Right cardiac atrium (tissue), 5 donors: Measurements from ENCODE around the gene SURF4. TPM values are rescaled to one million over a fixed set of nuclear protein-coding genes. Genes with fewer than 3 reads are reported as not detected.
A peak's percentile ranks its signal among the peaks of the same experiment; 100 is the strongest.
"Not testable (repeated sequence)": the region's sequence is repeated elsewhere in the genome, so short reads cannot be mapped to it uniquely, and the experiment has no call there.

Source experiments
- ATAC-seq, 2 donors: fragments of 200-7000 bp; cut with Tn5 transposase; one replicate each; pipeline versions ENCODE4 v1.8.0 to v1.9.1; 2020; ENCODE audit warnings: moderate library complexity in 2 of 2, mild to moderate bottlenecking in 1 of 2
- DNase-seq, 3 donors: peaks; one replicate each; pipeline ENCODE4 v3.0.0-alpha.2; 2020
- H3K27ac ChIP-seq: one replicate; pipeline ENCODE4 v1.5.1; 2013; ENCODE audit warnings: mild to moderate bottlenecking, low read length, control low read depth, moderate library complexity
- H3K27me3 ChIP-seq: one replicate; pipeline ENCODE4 v1.6.1; 2013; ENCODE audit not compliant: control insufficient read depth, insufficient read depth
- H3K4me1 ChIP-seq: one replicate; pipeline ENCODE4 v1.6.1; 2013; ENCODE audit warnings: low read length; ENCODE audit not compliant: control insufficient read depth, insufficient read depth
- H3K4me3 ChIP-seq: one replicate; pipeline ENCODE4 v1.5.1; 2013; ENCODE audit warnings: low read length, control low read depth
- H3K9me3 ChIP-seq: one replicate; pipeline ENCODE4 v1.6.1; 2013; ENCODE audit warnings: low read length; ENCODE audit not compliant: control insufficient read depth
- WGBS: extraction: QIAGEN DNeasy Blood & Tissue Kit; methylation state at CpG from one replicate; pipeline ENCODE4 v1.1.7; 2013; 5-methylcytosine and 5-hydroxymethylcytosine counted together
- intact Hi-C, 4 donors: fragments of 100-400 bp; cut with DNase I; formaldehyde crosslinking; loops; one replicate each; pipeline versions ENCODE4 v1.11.0 to v1.14.0; 2022 to 2023
- polyA plus RNA-seq: library from polyadenylated mRNA; stranded (reverse); fragments of 200-250 nt; gene quantifications from one replicate; pipeline ENCODE4 v1.2.3, GENCODE V29; 2013
- total RNA-seq, 4 donors: library from RNA; stranded (reverse); fragmentation: NEBNext Ultra II Directional; extraction: Animal tissue kit (Norgen Biotek cat#: 25700); gene quantifications; one replicate each; pipeline ENCODE4 v1.2.1, GENCODE V29; 2021
- donor health status: healthy with polysubstance abuse.
- donor health status: DM: no; HTN: yes; CAD: no.
- donor health status: DM: no; HTN: no; CAD: no.
- donor health status: DM: no; HTN: yes; CAD: no; lungs with severe emphysema.
- donor health status: DM: yes; HTN: yes; CAD: no.

SURF4 gene
- total and polyA plus RNA-seq, 5 donors: 67.2 to 129 (median 90.4) TPM

- no peak for DNase-seq
- Histone ChIP-seq H3K4me1 (no peaks in the 10 kb centered on the region), H3K27ac (no peak overlapping the region), H3K27me3 (no peaks in the 10 kb centered on the region), H3K9me3 (no peaks in the 10 kb centered on the region), H3K4me3 (no peak overlapping the region)
- no peak for ATAC-seq
- WGBS: 85% methylated on average over 6 of the region's 6 CpGs
- intact Hi-C loops: no loop called here
These were observed 21.5 kb upstream of the SURF4 start for GRCh38 chr9:133397370-133397769.

GRCh38 chr9:133396952-133397351 is 21.1 kb upstream of the SURF4 start:
- DNase-seq (no peak), ATAC-seq (no peak)
- H3K9me3 ChIP-seq: no peaks in the 10 kb centered on the region
- no peaks in the 10 kb centered on the region for H3K4me1 ChIP-seq
- H3K27me3 ChIP-seq: no peaks in the 10 kb centered on the region
- intact Hi-C loops: no loop called here
- H3K27ac ChIP-seq: no peak overlapping the region
- H3K4me3 ChIP-seq: no peak overlapping the region
- WGBS: 27% methylated on average over 14 of the region's 14 CpGs

GRCh38 chr9:133394687-133395271 is 18.9 kb upstream of the SURF4 start:
- ATAC-seq (no peak), DNase-seq (no peak)
- H3K27me3 ChIP-seq: no peaks in the 10 kb centered on the region
- H3K4me3 ChIP-seq: no peak overlapping the region
- no peak overlapping the region for H3K27ac ChIP-seq
- intact Hi-C loops: no loop called here
- WGBS: 41% methylated on average over 8 of the region's 8 CpGs
- H3K4me1 ChIP-seq: no peaks in the 10 kb centered on the region
- H3K9me3 ChIP-seq: no peaks in the 10 kb centered on the region

GRCh38 chr9:133393399-133393798 is 17.5 kb upstream of the SURF4 start:
- H3K27me3 ChIP-seq: no peaks in the 10 kb centered on the region
- H3K27ac ChIP-seq: no peak overlapping the region
- H3K4me1 ChIP-seq: no peaks in the 10 kb centered on the region
- WGBS: 91% methylated on average over 3 of the region's 3 CpGs
- no peaks in the 10 kb centered on the region for H3K9me3 ChIP-seq
- ATAC-seq (no peak), DNase-seq (no peak)
- intact Hi-C loops: no loop called here
- no peak overlapping the region for H3K4me3 ChIP-seq

GRCh38 chr9:133392308-133392707 is 16.4 kb upstream of the SURF4 start:
- DNase-seq: not testable (repeated sequence)

GRCh38 chr9:133391449-133391848 is 15.6 kb upstream of the SURF4 start:
- H3K27ac ChIP-seq, H3K9me3 ChIP-seq, DNase-seq, intact Hi-C loops, H3K27me3 ChIP-seq, H3K4me1 ChIP-seq, H3K4me3 ChIP-seq, ATAC-seq: not testable (repeated sequence)
- WGBS: 43% methylated on average over 3 of the region's 4 CpGs

More at GRCh38 chr9:133392308-133392707, 16.4 kb upstream of the SURF4 start:
- H3K27ac ChIP-seq, H3K27me3 ChIP-seq, H3K4me1 ChIP-seq, ATAC-seq, H3K9me3 ChIP-seq, intact Hi-C loops, H3K4me3 ChIP-seq: not testable (repeated sequence)
- 95% methylated on average over 3 of the region's 3 CpGs for WGBS

GRCh38 chr9:133390713-133391112 is 14.9 kb upstream of the SURF4 start:
- ATAC-seq: no peak
- H3K4me3 ChIP-seq: no peak overlapping the region
- no peak overlapping the region for H3K27ac ChIP-seq
- no peak for DNase-seq
- no peaks in the 10 kb centered on the region for H3K9me3 ChIP-seq
- intact Hi-C loops: no loop called here
- no peaks in the 10 kb centered on the region for H3K4me1 ChIP-seq
- no peaks in the 10 kb centered on the region for H3K27me3 ChIP-seq
- 85% methylated on average over 7 of the region's 7 CpGs for WGBS

GRCh38 chr9:133389562-133389961 is 13.7 kb upstream of the SURF4 start:
- Histone ChIP-seq H3K27me3 (no peaks in the 10 kb centered on the region), H3K9me3 (no peaks in the 10 kb centered on the region), H3K27ac (no peak overlapping the region), H3K4me3 (no peak overlapping the region), H3K4me1 (no peaks in the 10 kb centered on the region)
- intact Hi-C loops: no loop called here
- ATAC-seq: no peak
- DNase-seq: peak in 1 of 3 donors; percentile 20
- WGBS: 86% methylated on average over 13 of the region's 13 CpGs

- DNase-seq: peak in 1 of 3 donors; percentile 25
- H3K27me3 ChIP-seq: no peaks in the 10 kb centered on the region
- H3K4me1 ChIP-seq: no peaks in the 10 kb centered on the region
- H3K4me3 ChIP-seq: no peak overlapping the region
- no peak for ATAC-seq
- WGBS: 94% methylated on average over 12 of the region's 12 CpGs
- H3K27ac ChIP-seq: no peak overlapping the region
- intact Hi-C loops: no loop called here
- H3K9me3 ChIP-seq: no peaks in the 10 kb centered on the region
These were observed 13.2 kb upstream of the SURF4 start for GRCh38 chr9:133389025-133389557.

- ATAC-seq (no peak), DNase-seq (no peak)
- Histone ChIP-seq H3K4me3 (no peak overlapping the region), H3K27ac (no peak overlapping the region), H3K4me1 (no peaks in the 10 kb centered on the region), H3K27me3 (no peaks in the 10 kb centered on the region), H3K9me3 (no peaks in the 10 kb centered on the region)
- intact Hi-C loops: no loop called here
- WGBS: 84% methylated on average over 9 of the region's 9 CpGs
These were observed 11.8 kb upstream of the SURF4 start for GRCh38 chr9:133387680-133388079.

GRCh38 chr9:133386338-133386737 is 10.5 kb upstream of the SURF4 start:
- intact Hi-C loops: no loop called here
- H3K27me3 ChIP-seq: no peaks in the 10 kb centered on the region
- no peak overlapping the region for H3K27ac ChIP-seq
- H3K4me1 ChIP-seq: no peaks in the 10 kb centered on the region
- 76% methylated on average over 13 of the region's 13 CpGs for WGBS
- DNase-seq (peak in 1 of 3 donors; percentile 44), ATAC-seq (no peak)
- H3K9me3 ChIP-seq: no peaks in the 10 kb centered on the region
- no peak overlapping the region for H3K4me3 ChIP-seq

- H3K27ac ChIP-seq: no peak overlapping the region
- WGBS: 87% methylated on average over 14 of the region's 14 CpGs
- H3K27me3 ChIP-seq: no peaks in the 10 kb centered on the region
- H3K9me3 ChIP-seq: no peaks in the 10 kb centered on the region
- intact Hi-C loops: no loop called here
- no peak overlapping the region for H3K4me3 ChIP-seq
- ATAC-seq: no peak
- DNase-seq: peak in 1 of 3 donors; percentile 16
- H3K4me1 ChIP-seq: no peaks in the 10 kb centered on the region
These were observed 9.6 kb upstream of the SURF4 start for GRCh38 chr9:133385452-133385851.
